H1 (cell line): ENCODE results near the gene CRP. TPM values are rescaled to one million over a fixed set of nuclear protein-coding genes. Genes with fewer than 3 reads are reported as not detected.

ENCODE experiments used
- CTCF ChIA-PET: fragments of 300-600 bp; sonication (Branson Sonifier 250); formaldehyde crosslinking; loops from one replicate; lab custom pipeline; 2021; ENCODE audit not compliant: partially characterized antibody; lab: Charles Lee
- POLR2A ChIA-PET: fragments of 300-600 bp; sonication (Branson Sonifier 250); formaldehyde crosslinking; loops from one replicate; lab custom pipeline; 2021; ENCODE audit warnings: inconsistent platforms; ENCODE audit not compliant: partially characterized antibody; lab: Charles Lee
- DNase-seq, 2 experiments: peaks; one replicate each; pipeline versions ENCODE4 v3.0.0 to v3.0.0-alpha.2; 2010 to 2022; ENCODE audit warnings: low spot score in 2 of 2, low read depth in 1 of 2, mixed read lengths in 1 of 2
- FAIRE-seq: peaks from 2 replicates; lab custom pipeline; 2011; peaks lifted over from hg19 to GRCh38; lab: Jason Lieb, UNC
- H2AFZ ChIP-seq: 2 replicates; pipeline ENCODE4 v1.8.1; 2012; ENCODE audit warnings: low read length, inconsistent platforms
- H2AK5ac ChIP-seq: 2 replicates; pipeline ENCODE4 v1.6.1; 2013; ENCODE audit warnings: low read depth, low read length
- H2BK120ac ChIP-seq: replicated peaks from 2 replicates; pipeline ENCODE3; 2013; ENCODE audit warnings: low read depth, low read length, inconsistent platforms
- H2BK12ac ChIP-seq: 2 replicates; pipeline ENCODE4 v1.6.1; 2013; ENCODE audit warnings: low read depth, low read length
- H2BK15ac ChIP-seq: 2 replicates; pipeline ENCODE4 v1.6.1; 2013; ENCODE audit warnings: low read length
- H2BK20ac ChIP-seq: 2 replicates; pipeline ENCODE4 v1.6.1; 2013; ENCODE audit warnings: low read length
- H2BK5ac ChIP-seq: 2 replicates; pipeline ENCODE4 v1.6.1; 2013; ENCODE audit warnings: low read depth, low read length
- H3K14ac ChIP-seq: 2 replicates; pipeline ENCODE4 v1.6.1; 2013; ENCODE audit warnings: inconsistent platforms; ENCODE audit not compliant: insufficient read length
- H3K18ac ChIP-seq: 2 replicates; pipeline ENCODE4 v1.6.1; 2013; ENCODE audit warnings: low read length; ENCODE audit errors: extremely low read depth
- H3K23ac ChIP-seq: 2 replicates; pipeline ENCODE4 v1.6.1; 2013; ENCODE audit warnings: inconsistent platforms; ENCODE audit not compliant: insufficient read length
- H3K23me2 ChIP-seq: 2 replicates; pipeline ENCODE4 v1.6.1; 2013; ENCODE audit warnings: low read depth, low read length
- H3K27ac ChIP-seq: 2 replicates; pipeline ENCODE4 v1.6.1; 2011; ENCODE audit warnings: low read depth, low read length, inconsistent platforms
- H3K27me3 ChIP-seq, 4 experiments: replicated peaks in 1 of 4; 1 replicate in 1 of 4; 2 replicates in 3 of 4; pipeline versions ENCODE4 v1.6.1 to v1.8.1; 2011 to 2013; ENCODE audit warnings: low read length in 3 of 4, mild to moderate bottlenecking in 3 of 4, inconsistent platforms in 2 of 4, mixed read lengths in 2 of 4, moderate library complexity in 1 of 4; ENCODE audit not compliant: control insufficient read depth in 3 of 4, insufficient read depth in 3 of 4; ENCODE audit errors: extremely low read depth in 1 of 4
- H3K36me3 ChIP-seq, 4 experiments: 2 replicates each; pipeline versions ENCODE4 v1.6.1 to v1.8.1; 2011 to 2013; ENCODE audit warnings: mild to moderate bottlenecking in 4 of 4, low read length in 3 of 4, moderate library complexity in 2 of 4, control low read depth in 1 of 4, inconsistent platforms in 1 of 4; ENCODE audit not compliant: insufficient read depth in 4 of 4, control insufficient read depth in 2 of 4
- H3K4ac ChIP-seq: replicated peaks from 2 replicates; pipeline ENCODE3; 2013; ENCODE audit warnings: low read length, low read depth, mixed read lengths, inconsistent platforms; ENCODE audit not compliant: insufficient read length
- H3K4me1 ChIP-seq, 4 experiments: replicated peaks in 1 of 4; 1 replicate in 1 of 4; 2 replicates in 3 of 4; pipeline versions ENCODE4 v1.6.1 to v1.8.1; 2011 to 2013; ENCODE audit warnings: low read length in 3 of 4, inconsistent platforms in 2 of 4, mixed read lengths in 1 of 4; ENCODE audit not compliant: insufficient read depth in 4 of 4, control insufficient read depth in 3 of 4
- H3K4me2 ChIP-seq, 2 experiments: 2 replicates each; pipeline versions ENCODE4 v1.6.1 to v1.8.1; 2011 to 2013; ENCODE audit warnings: low read depth in 2 of 2, low read length in 2 of 2, control low read depth in 1 of 2, inconsistent platforms in 1 of 2, mild to moderate bottlenecking in 1 of 2; ENCODE audit not compliant: insufficient read depth in 1 of 2
- H3K4me3 ChIP-seq, 4 experiments: fragments of 200-600, 300-600 bp in 1 of 4; sonication (generic), shearing (Covaris generic), sonication (Bioruptor Twin) in 1 of 4; 2 replicates each; pipeline versions ENCODE4 v1.5.1 to v1.8.1; 2011 to 2016; ENCODE audit warnings: low read length in 4 of 4, low read depth in 3 of 4, control low read depth in 2 of 4, inconsistent platforms in 2 of 4, mild to moderate bottlenecking in 2 of 4, mixed read lengths in 1 of 4, moderate library complexity in 1 of 4; ENCODE audit not compliant: insufficient read depth in 2 of 4; ENCODE audit errors: extremely low read depth in 1 of 4
- H3K56ac ChIP-seq: replicated peaks from 2 replicates; pipeline ENCODE3; 2013; ENCODE audit warnings: low read depth, mild to moderate bottlenecking, mixed read lengths, low read length, inconsistent platforms; ENCODE audit not compliant: insufficient read length
- H3K79me1 ChIP-seq: 2 replicates; pipeline ENCODE4 v1.6.1; 2013; ENCODE audit warnings: low read depth, low read length, control low read depth
- H3K79me2 ChIP-seq, 2 experiments: 2 replicates each; pipeline versions ENCODE4 v1.6.1 to v1.8.1; 2012 to 2013; ENCODE audit warnings: low read length in 2 of 2, mild to moderate bottlenecking in 2 of 2, inconsistent platforms in 1 of 2; ENCODE audit not compliant: insufficient read depth in 2 of 2, control insufficient read depth in 1 of 2
- H3K9ac ChIP-seq, 4 experiments: replicated peaks in 1 of 4; 1 replicate in 1 of 4; 2 replicates in 3 of 4; pipeline versions ENCODE4 v1.6.1 to v1.8.1; 2011 to 2013; ENCODE audit warnings: low read depth in 3 of 4, low read length in 3 of 4, control low read depth in 2 of 4, mild to moderate bottlenecking in 2 of 4, moderate library complexity in 2 of 4, inconsistent platforms in 1 of 4; ENCODE audit errors: extremely low read depth in 1 of 4
- H3K9me3 ChIP-seq, 2 experiments: 2 replicates each; pipeline versions ENCODE4 v1.6.1 to v1.8.1; 2012 to 2013; ENCODE audit warnings: mild to moderate bottlenecking in 2 of 2, moderate library complexity in 2 of 2, control low read depth in 1 of 2, inconsistent platforms in 1 of 2, low read depth in 1 of 2, low read length in 1 of 2, mixed read lengths in 1 of 2; ENCODE audit not compliant: insufficient read depth in 2 of 2
- H4K20me1 ChIP-seq, 2 experiments: replicated peaks in 1 of 2; 2 replicates each; pipeline versions ENCODE3 to v1.8.1; 2011 to 2013; ENCODE audit warnings: inconsistent platforms in 2 of 2, low read length in 2 of 2, mild to moderate bottlenecking in 1 of 2; ENCODE audit not compliant: insufficient read depth in 2 of 2, control insufficient read depth in 1 of 2
- H4K5ac ChIP-seq: 2 replicates; pipeline ENCODE4 v1.6.1; 2013; ENCODE audit warnings: low read length, low read depth, mixed read lengths, inconsistent platforms; ENCODE audit not compliant: insufficient read length
- H4K8ac ChIP-seq: 2 replicates; pipeline ENCODE4 v1.8.0; 2013; ENCODE audit warnings: mild to moderate bottlenecking, moderate library complexity, low read length, inconsistent platforms; ENCODE audit not compliant: insufficient read depth; ENCODE audit errors: extremely low read depth
- H4K91ac ChIP-seq: replicated peaks from 2 replicates; pipeline ENCODE3; 2013; ENCODE audit warnings: low read length, mixed read lengths, inconsistent platforms; ENCODE audit not compliant: insufficient read length
- BACH1 ChIP-seq: IDR thresholded peaks from 2 replicates; pipeline ENCODE4 v1.6.1; 2012; ENCODE audit warnings: low read length, improper control_type of control experiment
- KDM1A ChIP-seq: fragments of 200-600, 300-600 bp; sonication (generic); IDR thresholded peaks from 2 replicates; pipeline ENCODE4 v1.7.1; 2016; ENCODE audit warnings: mild to moderate bottlenecking, low read length, borderline replicate concordance
- KDM4A ChIP-seq: IDR thresholded peaks from one replicate; pipeline ENCODE4 v1.7.1; 2012; ENCODE audit warnings: low read depth, mild to moderate bottlenecking, moderate library complexity, low read length, inconsistent platforms; ENCODE audit not compliant: severe bottlenecking
- PHF8 ChIP-seq: fragments of 200-600 bp; sonication (generic); conservative IDR thresholded peaks from 2 replicates; pipeline ENCODE4 v1.7.1; 2012; ENCODE audit warnings: low read depth, mild to moderate bottlenecking, inconsistent platforms, low read length, moderate library complexity
- POU5F1 ChIP-seq: IDR thresholded peaks from 2 replicates; pipeline ENCODE4 v1.6.1; 2011; ENCODE audit warnings: low read depth, mild to moderate bottlenecking, low read length, moderate library complexity
- RAD21 ChIP-seq, 2 experiments: IDR thresholded peaks in 1 of 2; conservative IDR thresholded peaks in 1 of 2; 2 replicates each; pipeline ENCODE4 v1.6.1; 2011; ENCODE audit warnings: low read depth in 2 of 2, low read length in 2 of 2, improper control_type of control experiment in 1 of 2, inconsistent platforms in 1 of 2, mild to moderate bottlenecking in 1 of 2, moderate library complexity in 1 of 2
- RNF2 ChIP-seq: fragments of 200-900, 300-1000 bp; sonication (generic); IDR thresholded peaks from 2 replicates; pipeline ENCODE4 v1.7.1; 2016; ENCODE audit warnings: borderline replicate concordance, low read depth, mild to moderate bottlenecking, antibody characterized with exemption, low read length; ENCODE audit not compliant: poor library complexity, severe bottlenecking; ENCODE audit errors: missing control alignments
- SP2 ChIP-seq: IDR thresholded peaks from 2 replicates; pipeline ENCODE4 v1.6.1; 2012; ENCODE audit warnings: mild to moderate bottlenecking, low read length, inconsistent platforms
- TBP ChIP-seq: IDR thresholded peaks from 2 replicates; pipeline ENCODE4 v1.6.1; 2011; ENCODE audit warnings: low read depth, low read length, improper control_type of control experiment
- TEAD4 ChIP-seq: IDR thresholded peaks from 2 replicates; pipeline ENCODE4 v1.6.1; 2012; ENCODE audit warnings: low read depth, low read length, inconsistent platforms, mixed read lengths
- WGBS, 2 experiments: shearing (Covaris generic) in 1 of 2; methylation state at CpG; one replicate each; pipeline versions ENCODE4 v1.1.6 to v1.1.7; 2013 to 2015; ENCODE audit warnings: low lambda C conversion rate in 2 of 2, mixed read lengths in 2 of 2, inconsistent platforms in 1 of 2, low coverage in 1 of 2, missing lambda C conversion rate in 1 of 2; ENCODE audit not compliant: insufficient replicate concordance in 2 of 2, insufficient coverage in 1 of 2, insufficient read length in 1 of 2; ENCODE audit errors: extremely low coverage in 1 of 2, missing lambda C conversion rate in 1 of 2; 5-methylcytosine and 5-hydroxymethylcytosine counted together
- polyA plus RNA-seq, 7 experiments: library from polyadenylated mRNA; depleted of rRNA in 3 of 7; stranded (reverse) in 5 of 7; unstranded in 2 of 7; fragments of >200 nt in 5 of 7; fragments of 200-250 nt in 2 of 7; gene quantifications; 1 replicate in 5 of 7; 2 replicates in 1 of 7; 4 replicates in 1 of 7; pipeline versions ENCODE4 v1.2.1 to v1.2.3, GENCODE V29; 2011 to 2013; ENCODE audit warnings: missing spikeins in 2 of 7, mixed read lengths in 2 of 7
- total RNA-seq: library from RNA; stranded (reverse); fragmentation: NEBNext Ultra II Directional; extraction: Animal tissue kit (Norgen Biotek cat#: 25700); gene quantifications from 2 replicates; pipeline ENCODE4 v1.2.1, GENCODE V29; 2021
- TF ChIP-seq, protein P1 (sequence below): IDR thresholded peaks from 2 replicates; pipeline ENCODE4 v1.6.1; 2011; ENCODE audit warnings: low read depth, mild to moderate bottlenecking, low read length; ENCODE audit not compliant: insufficient read depth
- TF ChIP-seq, protein P2 (sequence below): IDR thresholded peaks from 2 replicates; pipeline ENCODE4 v1.6.1; 2011; ENCODE audit warnings: low read length, improper control_type of control experiment

Gene CRP
- total and polyA plus RNA-seq, 2 of the 8 experiments (the other 6 are each of a cell fraction or from before 2014, with no cell fraction given): not detected

- no peak overlapping the region for H3K4ac ChIP-seq
- no peak overlapping the region for H2AK5ac ChIP-seq
- H2AFZ ChIP-seq: no peak overlapping the region
- no peak overlapping the region for H3K4me2 ChIP-seq
- H3K27ac ChIP-seq: no peak overlapping the region
- H3K9me3 ChIP-seq: peaks cover 27 to 43% of the 10 kb centered on the region in 2 experiments; a peak in 3 of 4 replicates
- no peak overlapping the region for H4K8ac ChIP-seq
- no peaks in the 10 kb centered on the region for H3K36me3 ChIP-seq
- no peak overlapping the region for H3K56ac ChIP-seq
- H3K9ac ChIP-seq: no peak overlapping the region
- FAIRE-seq (no peak), DNase-seq (no peak)
- H4K20me1 ChIP-seq: no peaks in the 10 kb centered on the region
- peaks cover 0 to 1% (median 0%) of the 10 kb centered on the region in 4 experiments; a peak in 1 of 7 replicates for H3K27me3 ChIP-seq
- H2BK5ac ChIP-seq: no peak overlapping the region
- no peaks in the 10 kb centered on the region for H3K79me2 ChIP-seq
- no peaks in the 10 kb centered on the region for H3K23me2 ChIP-seq
- no peak overlapping the region for H2BK12ac ChIP-seq
- H3K4me3 ChIP-seq: no peak overlapping the region
- no peak overlapping the region for H2BK120ac ChIP-seq
- no peak overlapping the region for H3K18ac ChIP-seq
- H4K91ac ChIP-seq: no peak overlapping the region
- H3K14ac ChIP-seq: no peak overlapping the region
- no peak overlapping the region for H4K5ac ChIP-seq
- POLR2A ChIA-PET: no interaction called here
- H3K4me1 ChIP-seq: no peaks in the 10 kb centered on the region
- H2BK15ac ChIP-seq: no peak overlapping the region
- H3K23ac ChIP-seq: no peak overlapping the region
- CTCF ChIA-PET: interaction anchor here (1.2 kb wide), 1 partner anchor 10 kb away, joined by 3 read pairs; no protein-coding TSS in a partner anchor
- no peaks in the 10 kb centered on the region for H3K79me1 ChIP-seq
- 84% methylated on average over 7 of the region's 7 CpGs; no CpG with 5 or more reads in 1 of the 2 experiments for WGBS, 2 experiments
- H2BK20ac ChIP-seq: no peak overlapping the region
- TF ChIP-seq BACH1 (no peak), TBP (no peak), SP2 (no peak), RNF2 (no peak), KDM1A (no peak), POU5F1 (no peak), TEAD4 (no peak), RAD21 (IDR thresholded peaks at IDR 0.05 in 1 of 2, conservative IDR thresholded peaks at IDR 0.05 in 1 of 2; ENCODE audit: low read depth in 2 of 2, low read length in 2 of 2) (no peak), KDM4A (no peak), PHF8 (no peak)
- TF ChIP-seq, protein P1, sequence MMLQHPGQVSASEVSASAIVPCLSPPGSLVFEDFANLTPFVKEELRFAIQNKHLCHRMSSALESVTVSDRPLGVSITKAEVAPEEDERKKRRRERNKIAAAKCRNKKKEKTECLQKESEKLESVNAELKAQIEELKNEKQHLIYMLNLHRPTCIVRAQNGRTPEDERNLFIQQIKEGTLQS: no peak
- TF ChIP-seq, protein P2, sequence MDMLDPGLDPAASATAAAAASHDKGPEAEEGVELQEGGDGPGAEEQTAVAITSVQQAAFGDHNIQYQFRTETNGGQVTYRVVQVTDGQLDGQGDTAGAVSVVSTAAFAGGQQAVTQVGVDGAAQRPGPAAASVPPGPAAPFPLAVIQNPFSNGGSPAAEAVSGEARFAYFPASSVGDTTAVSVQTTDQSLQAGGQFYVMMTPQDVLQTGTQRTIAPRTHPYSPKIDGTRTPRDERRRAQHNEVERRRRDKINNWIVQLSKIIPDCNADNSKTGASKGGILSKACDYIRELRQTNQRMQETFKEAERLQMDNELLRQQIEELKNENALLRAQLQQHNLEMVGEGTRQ: no peak
Measured at GRCh38 chr1:159700312-159700711, 14.1 kb downstream of the CRP start.
